ENCODE data around the gene STAM. TPM values are rescaled to one million over a fixed set of nuclear protein-coding genes. Genes with fewer than 3 reads are reported as not detected.

The STAM gene
- total RNA-seq, 1 experiment from 2014 or later, result 14.4 TPM

DNA sequence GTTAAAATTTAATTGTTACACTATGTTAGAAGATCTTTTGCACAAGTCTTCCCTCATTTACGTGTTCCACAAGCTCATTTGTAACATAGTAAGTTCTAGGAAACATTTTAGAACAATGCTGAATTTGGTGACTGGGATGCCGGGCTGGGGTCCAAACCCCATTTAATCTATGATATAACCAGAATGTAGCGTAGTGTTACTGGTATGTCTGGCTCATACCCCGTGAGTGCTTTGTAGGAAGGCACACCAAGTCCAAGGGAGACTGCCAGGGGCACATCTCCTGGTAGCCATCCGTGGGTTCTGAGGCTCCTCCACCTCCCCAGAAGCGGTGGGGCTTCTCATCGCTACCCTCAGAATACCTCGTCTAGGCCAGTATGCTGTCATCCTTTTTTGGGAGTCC lies 86.7 kb downstream of the STAM start:
- no peaks in the 10 kb centered on the region for H3K27me3 ChIP-seq (ENCODE audit: low read length)
- H3K9me3 ChIP-seq (ENCODE audit: low read length), result no peaks in the 10 kb centered on the region
- H2AFZ ChIP-seq (ENCODE audit: low read length), result no peak overlapping the region
- no peak overlapping the region for H3K27ac ChIP-seq (ENCODE audit: low read length)
- no peak overlapping the region for H3K4me2 ChIP-seq (ENCODE audit: low read depth, low read length, poor library complexity, severe bottlenecking)
- no peaks in the 10 kb centered on the region for H3K9me2 ChIP-seq (replicated peaks; ENCODE audit: insufficient read depth, low read length)
- H4K20me1 ChIP-seq (ENCODE audit: insufficient read depth, low read depth, low read length), result no peaks in the 10 kb centered on the region
- H3K9ac ChIP-seq (ENCODE audit: low read length), result no peak overlapping the region
- H3K4me1 ChIP-seq (ENCODE audit: low read length), result no peaks in the 10 kb centered on the region
- DNase-seq, result no peak
- no peak overlapping the region for H3K4me3 ChIP-seq (ENCODE audit: low read length)
- H3K36me3 ChIP-seq (ENCODE audit: insufficient read depth, low read length), result no peaks in the 10 kb centered on the region
- no peaks in the 10 kb centered on the region for H3K79me2 ChIP-seq (ENCODE audit: low read length)

DNA sequence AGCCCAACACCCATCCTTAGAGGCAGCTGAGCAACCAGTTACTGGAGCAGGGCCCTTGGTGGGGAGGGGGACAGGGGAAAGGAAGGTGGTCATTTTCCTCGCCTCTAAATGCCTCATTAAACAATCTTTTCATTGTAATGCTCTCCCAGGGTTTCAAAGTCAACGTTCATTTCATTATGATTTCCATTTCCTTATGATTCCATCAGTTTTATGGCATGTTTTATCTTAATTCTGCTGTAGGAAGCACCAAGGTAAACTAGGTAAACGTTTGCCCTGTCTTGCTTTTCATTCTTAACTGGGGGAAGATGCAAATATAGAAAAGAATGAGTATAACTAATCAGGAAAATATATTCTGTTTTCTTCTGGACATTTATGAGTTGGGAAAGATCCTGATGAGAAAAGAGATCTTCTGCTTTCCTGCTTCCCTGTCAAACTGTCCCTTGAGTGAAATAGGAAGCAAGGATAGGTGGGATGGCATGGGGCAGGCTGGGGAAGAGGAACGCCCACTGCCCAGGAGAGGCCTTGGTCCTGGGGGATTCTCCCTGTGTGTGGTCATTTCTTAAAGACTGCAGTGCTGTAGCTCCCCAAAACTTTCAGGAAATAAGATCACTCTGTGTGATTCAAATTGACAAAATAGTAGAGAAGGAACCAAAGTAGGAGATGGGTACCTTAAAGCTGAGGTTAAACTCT lies 87.5 kb downstream of the STAM start:
- Histone ChIP-seq H3K9ac (ENCODE audit: low read length) (no peak overlapping the region), H3K36me3 (ENCODE audit: insufficient read depth, low read length) (no peaks in the 10 kb centered on the region), H3K27ac (ENCODE audit: low read length) (no peak overlapping the region), H2AFZ (ENCODE audit: low read length) (no peak overlapping the region), H4K20me1 (ENCODE audit: insufficient read depth, low read depth, low read length) (no peaks in the 10 kb centered on the region), H3K9me3 (ENCODE audit: low read length) (no peaks in the 10 kb centered on the region), H3K79me2 (ENCODE audit: low read length) (no peaks in the 10 kb centered on the region), H3K4me1 (ENCODE audit: low read length) (no peaks in the 10 kb centered on the region), H3K27me3 (ENCODE audit: low read length) (no peaks in the 10 kb centered on the region), H3K4me2 (ENCODE audit: low read depth, low read length, poor library complexity, severe bottlenecking) (no peak overlapping the region), H3K9me2 (replicated peaks; ENCODE audit: insufficient read depth, low read length) (no peaks in the 10 kb centered on the region), H3K4me3 (ENCODE audit: low read length) (no peak overlapping the region)
- no peak for DNase-seq

DNA sequence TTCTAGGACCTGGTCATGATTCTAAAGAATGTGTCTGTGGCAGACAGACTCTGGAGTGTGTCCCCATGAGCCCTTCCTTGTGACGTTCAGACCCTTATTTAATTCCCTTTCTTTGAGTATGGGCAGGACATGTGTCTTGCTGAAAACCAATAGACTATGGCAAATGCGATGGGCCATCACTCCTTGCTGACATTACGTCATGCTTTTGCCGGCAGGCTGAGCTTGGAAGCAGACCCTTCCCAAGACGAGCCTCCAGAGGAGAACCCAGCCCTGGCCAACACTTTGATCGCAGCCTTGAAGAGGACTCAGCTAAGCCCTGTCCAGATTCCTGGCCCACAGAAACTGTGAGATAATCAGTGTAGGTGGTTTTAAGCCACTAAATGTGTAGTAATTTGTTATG lies 89.7 kb downstream of the STAM start:
- Histone ChIP-seq H2AFZ (ENCODE audit: low read length) (no peak overlapping the region), H4K20me1 (ENCODE audit: insufficient read depth, low read depth, low read length) (no peaks in the 10 kb centered on the region), H3K79me2 (ENCODE audit: low read length) (no peaks in the 10 kb centered on the region), H3K9me2 (replicated peaks; ENCODE audit: insufficient read depth, low read length) (no peaks in the 10 kb centered on the region), H3K4me1 (ENCODE audit: low read length) (no peaks in the 10 kb centered on the region), H3K27me3 (ENCODE audit: low read length) (no peaks in the 10 kb centered on the region), H3K9me3 (ENCODE audit: low read length) (no peaks in the 10 kb centered on the region), H3K36me3 (ENCODE audit: insufficient read depth, low read length) (no peaks in the 10 kb centered on the region), H3K9ac (ENCODE audit: low read length) (no peak overlapping the region), H3K27ac (ENCODE audit: low read length) (no peak overlapping the region), H3K4me2 (ENCODE audit: low read depth, low read length, poor library complexity, severe bottlenecking) (no peak overlapping the region), H3K4me3 (ENCODE audit: low read length) (no peak overlapping the region)
- DNase-seq, result no peak

DNA sequence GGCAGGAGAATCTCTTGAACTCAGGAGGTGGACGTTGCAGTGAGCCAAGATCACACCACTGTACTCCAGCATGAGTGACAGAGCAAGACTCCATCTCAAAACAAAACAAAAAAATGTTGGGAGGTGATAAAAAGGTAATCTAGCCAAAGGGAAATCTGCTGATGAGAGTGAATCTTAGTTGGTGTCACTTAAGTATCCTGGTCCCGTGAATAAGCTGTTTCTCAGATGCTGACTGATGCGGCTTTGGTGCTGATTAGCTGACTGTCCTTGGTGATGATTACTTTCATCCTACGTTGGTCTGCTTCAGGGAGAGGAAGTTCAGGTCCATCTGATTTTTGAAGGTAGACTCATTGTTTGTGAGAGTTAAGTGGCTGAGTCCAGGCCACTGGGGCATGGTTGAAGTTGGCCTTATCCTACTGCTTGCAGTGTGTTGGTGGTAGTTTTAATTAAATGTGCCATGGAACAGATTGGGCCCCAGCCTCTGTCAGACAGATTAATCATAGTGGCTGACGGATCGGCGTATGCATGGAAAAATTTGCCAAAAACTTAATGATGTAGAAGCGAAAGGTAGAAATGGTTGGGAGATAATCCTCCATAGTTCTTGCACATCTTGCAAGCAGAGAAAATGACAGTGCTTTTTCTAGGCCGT lies 90.6 kb downstream of the STAM start:
- no peak overlapping the region for H2AFZ ChIP-seq (ENCODE audit: low read length)
- no peaks in the 10 kb centered on the region for H3K9me2 ChIP-seq (replicated peaks; ENCODE audit: insufficient read depth, low read length)
- H3K79me2 ChIP-seq (ENCODE audit: low read length), result no peaks in the 10 kb centered on the region
- H3K9ac ChIP-seq (ENCODE audit: low read length), result no peak overlapping the region
- no peaks in the 10 kb centered on the region for H3K4me1 ChIP-seq (ENCODE audit: low read length)
- H3K9me3 ChIP-seq (ENCODE audit: low read length), result no peaks in the 10 kb centered on the region
- H3K4me2 ChIP-seq (ENCODE audit: low read depth, low read length, poor library complexity, severe bottlenecking), result no peak overlapping the region
- no peak for DNase-seq
- no peaks in the 10 kb centered on the region for H3K36me3 ChIP-seq (ENCODE audit: insufficient read depth, low read length)
- H3K27me3 ChIP-seq (ENCODE audit: low read length), result no peaks in the 10 kb centered on the region
- H4K20me1 ChIP-seq (ENCODE audit: insufficient read depth, low read depth, low read length), result no peaks in the 10 kb centered on the region
- H3K4me3 ChIP-seq (ENCODE audit: low read length), result no peak overlapping the region
- H3K27ac ChIP-seq (ENCODE audit: low read length), result no peak overlapping the region

GRCh38 chr10:17735166-17735941 lies 91.4 kb downstream of the STAM start:
- H3K9me2 ChIP-seq (replicated peaks; ENCODE audit: insufficient read depth, low read length), result no peaks in the 10 kb centered on the region
- no peaks in the 10 kb centered on the region for H3K79me2 ChIP-seq (ENCODE audit: low read length)
- no peak overlapping the region for H3K4me2 ChIP-seq (ENCODE audit: low read depth, low read length, poor library complexity, severe bottlenecking)

DNA sequence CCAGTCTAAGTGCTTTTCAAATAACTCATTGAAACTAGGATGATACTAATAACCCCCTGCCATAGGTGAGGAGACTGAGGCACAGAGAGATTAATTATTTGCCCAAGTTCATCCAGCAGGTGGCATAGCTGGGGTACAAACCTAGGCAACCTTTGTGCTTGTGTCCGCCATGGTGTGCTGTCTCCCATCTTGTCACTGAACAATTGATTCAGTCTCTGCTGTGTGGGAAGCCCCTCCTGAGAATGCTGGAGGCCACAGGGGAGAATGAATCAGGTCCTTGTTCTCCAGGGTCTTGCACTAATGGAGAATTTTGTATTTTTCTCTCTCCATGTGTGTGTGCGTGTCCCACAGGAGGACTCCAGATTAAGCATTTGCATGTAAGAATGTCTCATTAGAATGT lies 92.3 kb downstream of the STAM start:
- no peak overlapping the region for H3K4me2 ChIP-seq (ENCODE audit: low read depth, low read length, poor library complexity, severe bottlenecking)
- no peaks in the 10 kb centered on the region for H3K36me3 ChIP-seq (ENCODE audit: insufficient read depth, low read length)
- H3K79me2 ChIP-seq (ENCODE audit: low read length), result no peaks in the 10 kb centered on the region
- no peaks in the 10 kb centered on the region for H3K9me2 ChIP-seq (replicated peaks; ENCODE audit: insufficient read depth, low read length)
- H3K27ac ChIP-seq (ENCODE audit: low read length), result no peak overlapping the region
- no peaks in the 10 kb centered on the region for H4K20me1 ChIP-seq (ENCODE audit: insufficient read depth, low read depth, low read length)
- no peak overlapping the region for H3K4me3 ChIP-seq (ENCODE audit: low read length)
- H3K27me3 ChIP-seq (ENCODE audit: low read length), result no peaks in the 10 kb centered on the region
- H3K9me3 ChIP-seq (ENCODE audit: low read length), result no peaks in the 10 kb centered on the region
- DNase-seq, result no peak
- H3K9ac ChIP-seq (ENCODE audit: low read length), result no peak overlapping the region
- no peaks in the 10 kb centered on the region for H3K4me1 ChIP-seq (ENCODE audit: low read length)
- H2AFZ ChIP-seq (ENCODE audit: low read length), result no peak overlapping the region

More at GRCh38 chr10:17735166-17735941, 91.4 kb downstream of the STAM start:
- no peaks in the 10 kb centered on the region for H3K27me3 ChIP-seq (ENCODE audit: low read length)
- H3K9me3 ChIP-seq (ENCODE audit: low read length), result no peaks in the 10 kb centered on the region
- no peaks in the 10 kb centered on the region for H3K4me1 ChIP-seq (ENCODE audit: low read length)
- H3K4me3 ChIP-seq (ENCODE audit: low read length), result no peak overlapping the region
- H3K9ac ChIP-seq (ENCODE audit: low read length), result no peak overlapping the region
- no peak for DNase-seq
- no peaks in the 10 kb centered on the region for H4K20me1 ChIP-seq (ENCODE audit: insufficient read depth, low read depth, low read length)
- no peak overlapping the region for H3K27ac ChIP-seq (ENCODE audit: low read length)
- no peaks in the 10 kb centered on the region for H3K36me3 ChIP-seq (ENCODE audit: insufficient read depth, low read length)
- no peak overlapping the region for H2AFZ ChIP-seq (ENCODE audit: low read length)

DNA sequence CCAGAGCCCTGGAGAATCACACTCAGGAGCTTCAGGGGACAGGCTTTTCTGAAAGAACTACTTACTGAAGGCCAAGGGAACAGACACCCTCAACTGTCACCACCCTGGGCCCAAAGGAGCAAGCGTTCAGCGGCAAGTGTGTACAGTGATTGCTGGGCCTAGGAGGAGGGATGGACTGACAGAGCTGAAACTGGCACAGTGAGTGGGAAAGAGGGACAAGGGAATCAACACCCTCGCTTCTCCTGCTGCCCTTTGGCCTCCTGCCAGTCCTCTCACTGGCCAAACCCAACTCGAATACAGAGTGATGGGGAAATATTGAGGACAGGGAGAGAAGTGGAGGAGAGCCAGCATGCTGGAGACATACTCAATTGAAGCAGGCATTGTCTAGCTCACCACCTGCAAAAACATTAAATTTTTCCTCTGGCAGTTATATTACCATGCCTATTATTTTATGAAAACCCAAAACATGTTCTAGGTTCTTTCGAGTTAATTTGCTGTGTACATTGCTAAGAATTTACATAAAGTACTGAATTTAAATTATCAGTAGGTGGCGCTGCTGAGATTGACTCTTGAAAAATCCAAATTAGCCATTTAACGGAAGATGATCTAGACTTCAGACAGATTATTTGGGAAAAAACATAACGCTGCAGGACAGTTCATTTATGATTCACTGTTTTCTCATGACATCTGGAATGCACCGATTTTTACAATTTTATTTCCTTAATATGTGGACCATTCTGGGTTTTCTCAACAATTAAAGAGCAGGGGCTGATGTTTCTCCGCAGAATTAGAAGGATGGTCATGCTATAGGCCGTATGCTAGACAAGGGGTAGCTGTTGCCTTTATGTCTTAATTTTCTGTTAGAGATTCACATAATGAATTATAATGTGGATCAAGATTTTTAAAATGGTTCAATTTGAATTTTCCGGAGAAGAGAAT lies 93.3 kb downstream of the STAM start:
- Histone ChIP-seq H3K27ac (ENCODE audit: low read length) (no peak overlapping the region), H3K4me2 (ENCODE audit: low read depth, low read length, poor library complexity, severe bottlenecking) (no peak overlapping the region), H3K9me3 (ENCODE audit: low read length) (no peaks in the 10 kb centered on the region), H3K27me3 (ENCODE audit: low read length) (no peaks in the 10 kb centered on the region), H3K9me2 (replicated peaks; ENCODE audit: insufficient read depth, low read length) (no peaks in the 10 kb centered on the region), H3K4me3 (ENCODE audit: low read length) (no peak overlapping the region), H3K36me3 (ENCODE audit: insufficient read depth, low read length) (no peaks in the 10 kb centered on the region), H4K20me1 (ENCODE audit: insufficient read depth, low read depth, low read length) (no peaks in the 10 kb centered on the region), H3K79me2 (ENCODE audit: low read length) (no peaks in the 10 kb centered on the region), H3K9ac (ENCODE audit: low read length) (no peak overlapping the region), H2AFZ (ENCODE audit: low read length) (no peak overlapping the region), H3K4me1 (ENCODE audit: low read length) (no peaks in the 10 kb centered on the region)
- DNase-seq, result peak; percentile 76
